Activated CD4-positive, alpha-beta T cell treated with anti-CD3 and anti-CD28 coated beads for 48 hours (primary cell): ENCODE data around the gene STK39.
A peak's percentile ranks its signal among the peaks of the same experiment; 100 is the strongest.

Experiments
- DNase-seq: peaks from one replicate; pipeline ENCODE4 v3.0.0-alpha.2; 2020

The STK39 gene

GRCh38 chr2:168241746-168242145 is 5.6 kb downstream of the STK39 start:
- no peak for DNase-seq

DNA sequence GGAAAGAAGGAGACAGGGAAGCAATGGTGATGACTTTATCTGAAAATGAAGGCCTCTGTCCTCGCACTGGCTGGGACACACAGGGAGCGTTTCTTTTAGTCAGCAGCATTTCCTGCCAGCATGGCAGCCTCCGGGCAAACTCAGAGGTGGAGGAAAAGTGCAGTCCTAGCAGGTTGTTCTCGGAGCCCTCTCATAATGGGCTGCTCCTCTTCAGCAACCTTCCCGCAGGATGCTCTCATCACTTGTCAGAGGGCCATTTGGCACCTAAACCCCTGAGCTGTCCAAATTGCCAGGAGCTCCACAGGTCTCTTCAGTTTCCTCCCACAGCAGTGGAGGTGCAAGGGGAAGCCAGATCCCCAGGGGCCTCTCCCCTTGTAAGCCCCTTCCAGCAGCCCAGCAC is 6.2 kb downstream of the STK39 start:
- DNase-seq = no peak

- no peak for DNase-seq
These were observed 8.1 kb downstream of the STK39 start for GRCh38 chr2:168239281-168239680.

DNA sequence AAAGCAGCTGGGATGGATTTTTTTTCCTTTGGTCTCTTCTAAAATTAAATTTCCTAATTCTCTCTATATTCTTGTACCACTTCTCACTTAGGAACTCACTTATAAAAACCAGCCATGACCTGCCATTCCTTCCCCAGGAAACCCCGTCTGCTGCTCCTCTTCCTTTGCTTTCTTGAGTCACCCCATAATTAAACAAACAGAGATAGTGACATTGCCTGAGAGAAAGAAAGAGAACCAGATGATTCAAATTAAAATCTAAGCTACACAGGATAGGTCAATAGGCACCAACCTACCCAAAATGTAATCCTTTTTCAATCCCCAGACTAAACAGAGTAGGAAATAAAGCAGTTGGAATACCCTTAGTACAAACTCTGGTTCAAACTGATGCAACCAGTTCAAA is 9.7 kb downstream of the STK39 start:
- DNase-seq = no peak

- DNase-seq = no peak
These were observed 12.8 kb downstream of the STK39 start for GRCh38 chr2:168234407-168235085.

DNA sequence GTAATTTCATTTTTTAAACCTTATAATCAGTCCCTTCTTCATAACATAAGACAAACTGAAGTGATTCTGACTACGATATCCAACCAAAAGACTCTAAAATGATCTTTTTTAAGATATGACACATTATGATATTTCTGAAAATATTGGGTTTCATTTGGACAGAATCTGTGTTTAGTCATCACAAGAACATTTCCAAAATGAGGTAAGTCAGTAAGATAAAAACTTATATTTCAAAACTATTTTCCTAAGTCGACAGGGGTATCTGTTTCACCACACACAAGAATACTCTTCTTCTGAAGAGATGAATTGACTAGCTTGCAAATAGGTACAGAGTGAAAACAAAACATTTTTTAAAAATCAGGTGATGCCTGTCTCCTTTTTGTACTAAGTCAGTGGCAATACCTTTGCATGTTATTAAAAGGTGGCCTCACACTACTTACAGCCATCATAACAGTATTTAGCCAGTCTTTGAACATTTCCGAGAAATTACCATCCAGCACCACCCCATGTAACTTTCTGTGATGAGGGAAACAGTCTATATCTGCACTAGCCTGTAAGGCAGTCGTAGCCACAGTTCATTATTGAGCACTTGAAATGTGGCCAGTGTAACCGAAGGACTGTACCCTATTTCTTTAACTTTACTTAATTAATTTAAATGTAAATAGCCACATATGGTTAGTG is 13.5 kb downstream of the STK39 start:
- DNase-seq = no peak

DNA sequence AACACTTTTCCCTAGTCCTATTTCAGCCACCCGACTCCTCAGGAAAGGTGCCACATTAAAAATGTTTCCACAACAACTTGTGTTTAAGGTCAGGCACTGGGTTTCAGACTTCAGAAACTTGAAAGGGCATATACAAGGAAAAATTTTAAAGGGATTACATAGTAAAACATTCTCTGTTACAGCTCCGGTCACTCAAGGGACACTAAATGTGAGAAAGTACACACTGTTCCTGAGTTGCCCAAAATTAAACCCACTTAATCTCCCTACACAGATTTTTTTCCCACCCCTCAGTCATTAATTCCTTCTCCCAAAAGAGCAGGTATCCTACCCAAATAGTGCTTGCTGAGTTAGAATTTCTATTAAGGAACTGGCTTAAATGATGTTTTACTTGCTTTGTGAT is 14.2 kb downstream of the STK39 start:
- no peak for DNase-seq

DNA sequence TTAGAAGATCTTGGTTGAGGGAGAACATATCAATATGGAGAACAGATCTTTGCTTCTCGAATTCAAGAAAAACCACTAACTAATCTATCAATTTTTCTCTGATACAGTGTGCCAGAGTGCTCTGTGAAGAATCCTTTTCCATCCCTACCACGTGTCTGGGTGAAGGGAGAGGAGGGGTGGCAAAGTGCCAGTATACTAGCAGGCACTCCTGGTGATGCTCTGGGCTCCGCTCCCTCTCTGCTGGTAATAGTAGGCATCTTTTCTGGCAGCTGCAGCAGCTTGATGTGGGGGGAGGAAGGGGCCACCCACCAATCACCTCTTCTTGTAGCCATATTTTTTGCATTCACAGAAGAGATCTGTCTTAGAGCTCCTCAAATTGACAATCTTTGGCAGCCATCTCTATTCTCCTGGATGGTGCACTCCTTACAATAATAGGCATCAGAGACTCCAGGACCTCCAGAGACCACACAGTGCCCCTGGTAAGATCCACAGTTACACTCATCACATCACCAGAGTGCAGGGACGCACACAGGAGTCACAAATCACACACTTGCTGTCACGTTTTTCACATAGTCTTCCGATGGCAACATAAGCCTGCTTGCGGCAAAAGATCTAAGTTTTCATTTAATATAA is 15.7 kb downstream of the STK39 start:
- DNase-seq = no peak

- DNase-seq = no peak
These were observed 17.0 kb downstream of the STK39 start for GRCh38 chr2:168230389-168230788.

DNA sequence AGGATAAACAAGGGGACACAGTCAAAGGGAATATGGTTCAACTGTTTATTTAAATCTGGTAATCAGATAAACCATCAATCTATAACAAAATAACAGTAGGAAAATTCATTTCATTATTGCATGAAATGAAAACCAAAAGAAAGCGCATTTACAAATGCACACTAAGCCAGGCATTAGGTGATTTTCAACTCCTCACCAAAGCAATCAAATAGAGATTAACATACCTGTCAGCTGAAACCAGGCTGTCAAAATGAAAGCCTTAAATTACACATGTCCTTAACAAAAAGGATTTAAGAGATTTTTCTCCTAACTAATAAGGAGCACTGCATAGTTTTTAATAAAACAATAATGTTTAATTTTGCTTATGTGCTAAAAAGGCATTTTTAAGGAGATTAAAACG is 23.0 kb downstream of the STK39 start:
- no peak for DNase-seq

- no peak for DNase-seq
These were observed 25.3 kb downstream of the STK39 start for GRCh38 chr2:168222088-168222487.

DNA sequence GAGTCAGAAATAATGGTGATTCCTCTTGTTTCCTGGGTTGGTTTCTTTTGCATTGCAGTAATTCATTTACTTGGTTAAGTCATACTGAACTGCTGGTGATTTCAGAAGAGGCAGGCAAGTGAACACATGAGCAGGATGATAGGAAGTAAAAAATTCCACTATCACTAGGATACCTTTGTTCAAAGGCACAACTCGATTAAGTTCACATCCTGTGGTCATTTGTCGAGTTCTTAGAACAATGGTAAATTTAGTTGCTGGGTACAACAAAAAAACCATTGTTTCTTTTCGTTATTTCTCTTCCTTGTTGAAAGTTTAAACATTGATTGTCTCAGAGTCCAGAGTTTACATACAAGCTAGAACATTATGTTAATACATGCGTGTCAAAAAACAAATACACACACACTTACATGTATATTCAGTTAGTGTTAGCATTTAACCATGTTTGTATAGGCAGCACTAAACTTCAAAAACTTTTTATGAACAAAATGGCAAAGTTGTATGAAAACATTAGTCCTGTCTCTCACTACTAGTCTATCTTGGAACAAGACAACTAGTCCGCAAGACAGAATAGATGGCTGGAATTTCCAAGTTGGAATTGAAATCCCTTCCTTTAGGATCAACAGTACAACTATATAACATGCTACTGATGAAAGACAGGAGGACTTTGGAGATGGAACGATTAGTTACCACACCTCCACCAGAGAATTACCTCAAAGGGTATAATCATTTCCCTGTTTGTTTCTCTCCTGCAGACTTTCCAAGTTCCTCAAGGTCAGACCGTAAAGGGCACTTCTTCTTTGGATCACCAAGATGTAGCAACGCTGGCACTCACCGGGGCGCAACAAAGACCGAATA is 26.2 kb downstream of the STK39 start:
- no peak for DNase-seq

GRCh38 chr2:168217920-168218319 is 29.5 kb downstream of the STK39 start:
- no peak for DNase-seq

- DNase-seq = no peak
These were observed 30.9 kb downstream of the STK39 start for GRCh38 chr2:168216351-168217005.

- no peak for DNase-seq
These were observed 31.6 kb downstream of the STK39 start for GRCh38 chr2:168215813-168216212.

DNA sequence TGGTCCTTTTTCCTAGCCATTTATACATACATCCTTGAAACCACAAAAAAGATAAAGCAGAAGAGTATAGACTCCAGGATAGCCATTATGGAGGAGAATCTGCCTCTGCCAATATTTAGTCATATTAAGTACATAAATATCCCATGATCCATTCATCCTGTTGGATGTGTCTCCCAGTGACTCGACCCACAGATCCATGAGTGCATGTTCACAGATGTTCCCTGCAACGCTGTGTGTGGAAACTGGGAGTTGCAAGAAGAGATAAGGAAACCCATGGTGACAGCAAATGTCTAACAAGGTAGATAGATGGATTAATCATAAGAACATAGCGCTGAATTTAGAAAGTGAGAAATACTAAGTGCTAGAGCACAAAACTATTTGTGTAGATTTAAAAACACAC is 34.5 kb downstream of the STK39 start:
- DNase-seq = no peak

- DNase-seq = no peak
These were observed 35.2 kb downstream of the STK39 start for GRCh38 chr2:168212167-168212566.

GRCh38 chr2:168211664-168212163 is 35.7 kb downstream of the STK39 start:
- DNase-seq = peak; percentile 72

GRCh38 chr2:168210895-168211570 is 36.4 kb downstream of the STK39 start:
- DNase-seq = no peak

- peak; percentile 36 for DNase-seq
These were observed 37.0 kb downstream of the STK39 start for GRCh38 chr2:168210216-168210894.

DNA sequence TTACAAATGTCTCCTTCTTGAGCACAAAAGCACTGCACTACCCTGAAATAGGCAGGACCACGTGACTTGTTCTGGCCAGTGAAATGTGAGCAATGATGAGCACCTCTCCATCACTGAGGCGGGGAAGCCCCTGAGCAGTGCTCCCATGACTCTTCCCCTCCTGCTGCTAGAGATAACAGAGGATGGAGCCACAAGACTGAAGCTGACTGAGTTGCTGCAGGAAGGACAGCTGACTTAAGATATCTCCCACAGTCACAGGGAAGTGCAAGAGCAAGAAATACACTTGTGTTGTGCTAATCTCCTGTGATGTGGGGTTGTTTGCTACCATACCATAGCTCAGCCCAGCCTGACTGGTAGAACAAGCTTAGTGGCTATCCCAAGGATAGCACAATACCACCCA is 38.7 kb downstream of the STK39 start:
- peak; percentile 51 for DNase-seq
